Neutrophil (primary cell): ENCODE measurements around the gene HERC3.

Experiments
- H3K27ac ChIP-seq: fragments of 200-600 bp; sonication (generic); 2 replicates; pipeline ENCODE4 v1.5.1; 2016; ENCODE audit warnings: mild to moderate bottlenecking, moderate library complexity
- H3K27me3 ChIP-seq: fragments of 200-600 bp; sonication (generic); 2 replicates; pipeline ENCODE4 v1.6.0; 2016; ENCODE audit warnings: mild to moderate bottlenecking
- H3K36me3 ChIP-seq: fragments of 200-600 bp; sonication (generic); 2 replicates; pipeline ENCODE4 v1.5.1; 2017
- H3K4me1 ChIP-seq, 2 experiments: fragments of 200-600 bp in 1 of 2; sonication (generic) in 1 of 2; 1 replicate in 1 of 2; 2 replicates in 1 of 2; pipeline versions ENCODE4 v1.5.1 to v1.6.1; 2013 to 2016; ENCODE audit warnings: low read depth in 1 of 2, low read length in 1 of 2, mild to moderate bottlenecking in 1 of 2, moderate library complexity in 1 of 2; ENCODE audit not compliant: control insufficient read depth in 1 of 2, insufficient read depth in 1 of 2
- H3K4me3 ChIP-seq, 2 experiments: fragments of 200-600 bp in 1 of 2; sonication (generic) in 1 of 2; 1 replicate in 1 of 2; 2 replicates in 1 of 2; pipeline ENCODE4 v1.5.1; 2013 to 2016; ENCODE audit warnings: low read depth in 1 of 2, low read length in 1 of 2, mild to moderate bottlenecking in 1 of 2, moderate library complexity in 1 of 2
- H3K9me3 ChIP-seq: fragments of 200-600 bp; sonication (generic); 2 replicates; pipeline ENCODE4 v1.5.1; 2016
- CTCF ChIP-seq: fragments of 200-600 bp; sonication (generic); IDR thresholded peaks from 2 replicates; pipeline ENCODE4 v1.5.1; 2016; ENCODE audit warnings: antibody characterized with exemption

Gene HERC3

DNA sequence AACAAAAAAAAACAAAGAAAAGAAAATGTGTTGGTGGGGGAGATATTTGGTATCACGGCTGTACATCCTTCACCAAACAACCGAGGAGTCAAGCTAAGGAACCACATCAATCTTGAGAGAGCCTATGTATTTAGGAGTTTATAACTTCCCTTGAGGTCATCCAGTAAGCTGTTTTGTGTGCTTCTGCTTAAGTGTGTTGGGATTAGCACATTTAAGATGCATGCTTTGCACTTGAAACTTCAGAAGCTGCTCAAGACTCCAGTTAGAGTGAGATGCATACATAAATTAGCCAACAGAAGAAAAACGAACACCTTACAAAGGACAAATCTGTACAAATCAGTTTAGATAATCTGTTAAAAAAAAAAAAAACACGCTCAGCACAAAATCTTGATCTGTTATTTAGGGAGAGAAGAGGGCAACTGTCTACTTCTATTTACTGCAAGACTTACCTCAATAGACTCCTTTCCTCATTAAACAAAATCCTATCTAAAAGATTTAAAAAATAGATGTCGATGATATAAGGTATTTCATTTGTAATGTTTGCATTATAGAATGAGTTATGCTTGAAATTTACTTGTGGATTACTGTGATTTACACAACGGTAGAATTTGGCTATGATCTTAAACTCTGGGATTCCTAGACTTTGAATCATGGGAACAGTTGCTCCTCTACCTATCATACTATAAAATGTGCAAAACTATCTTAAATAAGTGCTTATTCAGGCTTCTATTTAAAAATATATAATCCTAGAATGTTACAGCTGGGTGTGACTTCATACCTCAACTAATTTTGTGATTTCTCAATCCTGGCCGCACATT, 159.2 kb downstream of the HERC3 start:
- no peaks in the 10 kb centered on the region for H3K36me3 ChIP-seq
- no peak overlapping the region for H3K27ac ChIP-seq
- H3K27me3 ChIP-seq = no peaks in the 10 kb centered on the region
- no peak for TF ChIP-seq CTCF
- H3K4me3 ChIP-seq = no peak overlapping the region
- H3K9me3 ChIP-seq = no peaks in the 10 kb centered on the region
- no peaks in the 10 kb centered on the region for H3K4me1 ChIP-seq

DNA sequence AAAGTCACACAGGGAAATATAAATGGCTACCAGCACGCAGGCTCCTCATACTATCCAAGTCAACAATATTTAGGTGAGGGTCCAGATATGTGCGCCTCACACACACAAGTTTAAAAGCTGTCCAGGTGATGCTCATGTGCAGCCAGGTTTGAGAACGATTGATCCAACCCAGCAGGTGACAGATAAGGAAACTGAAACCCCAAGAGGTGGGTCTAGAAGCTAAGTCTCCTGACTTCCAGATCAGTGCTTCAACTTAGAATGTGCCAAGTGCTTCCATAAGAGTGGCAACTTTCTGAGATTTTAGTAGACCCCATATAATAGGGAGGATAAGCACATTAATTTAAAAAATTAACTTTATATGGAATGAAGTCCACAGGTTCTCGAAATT, 159.8 kb downstream of the HERC3 start:
- Histone ChIP-seq H3K36me3 (no peaks in the 10 kb centered on the region), H3K27ac (no peak overlapping the region), H3K9me3 (no peaks in the 10 kb centered on the region), H3K27me3 (no peaks in the 10 kb centered on the region), H3K4me3 (no peak overlapping the region), H3K4me1 (no peaks in the 10 kb centered on the region)
- no peak for TF ChIP-seq CTCF

GRCh38 chr4:88752754-88753153, 160.5 kb downstream of the HERC3 start:
- Histone ChIP-seq H3K4me1 (no peaks in the 10 kb centered on the region), H3K36me3 (no peaks in the 10 kb centered on the region), H3K27ac (no peak overlapping the region), H3K9me3 (no peaks in the 10 kb centered on the region), H3K4me3 (no peak overlapping the region), H3K27me3 (no peaks in the 10 kb centered on the region)
- no peak for TF ChIP-seq CTCF

- Histone ChIP-seq H3K4me1 (no peaks in the 10 kb centered on the region), H3K27me3 (no peaks in the 10 kb centered on the region), H3K27ac (no peak overlapping the region), H3K4me3 (no peak overlapping the region), H3K9me3 (no peaks in the 10 kb centered on the region), H3K36me3 (no peaks in the 10 kb centered on the region)
- TF ChIP-seq CTCF = no peak
Measured at GRCh38 chr4:88753658-88754571, 161.6 kb downstream of the HERC3 start.

GRCh38 chr4:88754796-88755195, 162.5 kb downstream of the HERC3 start:
- no peak overlapping the region for H3K27ac ChIP-seq
- no peaks in the 10 kb centered on the region for H3K27me3 ChIP-seq
- H3K36me3 ChIP-seq = no peaks in the 10 kb centered on the region
- TF ChIP-seq CTCF = no peak
- no peak overlapping the region for H3K4me3 ChIP-seq
- H3K9me3 ChIP-seq = no peaks in the 10 kb centered on the region
- H3K4me1 ChIP-seq = no peaks in the 10 kb centered on the region
